Prostate gland (tissue), 2 donors: ENCODE results near the gene FOXP1. TPM values are rescaled to one million over a fixed set of nuclear protein-coding genes. Genes with fewer than 3 reads are reported as not detected.
A peak's percentile ranks its signal among the peaks of the same experiment; 100 is the strongest.

ENCODE experiments used
- DNase-seq: peaks from one replicate; pipeline ENCODE4 v3.0.0-alpha.2; 2019; ENCODE audit warnings: low spot score
- H3K27ac ChIP-seq, 2 donors: fragments of 200-600 bp; sonication (generic); 2 replicates each; pipeline ENCODE4 v1.5.1; 2017 to 2019
- H3K27me3 ChIP-seq: fragments of 200-600 bp; sonication (generic); replicated peaks from 2 replicates; pipeline ENCODE4 v1.5.1; 2019; ENCODE audit not compliant: insufficient read depth
- H3K36me3 ChIP-seq, 2 donors: fragments of 200-600 bp; sonication (generic); 1 replicate in 1 of 2; 2 replicates in 1 of 2; pipeline versions ENCODE4 v1.5.1 to v1.8.1; 2017 to 2019
- H3K4me1 ChIP-seq: fragments of 200-600 bp; sonication (generic); replicated peaks from 2 replicates; pipeline ENCODE4 v1.5.1; 2019
- H3K4me3 ChIP-seq, 2 donors: fragments of 200-600 bp; sonication (generic); 2 replicates each; pipeline ENCODE4 v1.5.1; 2017 to 2019
- H3K9me3 ChIP-seq: fragments of 200-600 bp; sonication (generic); 2 replicates; pipeline ENCODE4 v1.5.1; 2017
- CTCF ChIP-seq, 4 experiments: fragments of 200-600 bp in 2 of 4; fragments of 450-650 bp in 2 of 4; sonication (generic) in 2 of 4; IDR thresholded peaks; 1 replicate in 3 of 4; 2 replicates in 1 of 4; pipeline ENCODE4 v1.5.1; 2016 to 2019; ENCODE audit warnings: antibody characterized with exemption in 4 of 4, mild to moderate bottlenecking in 2 of 4, moderate library complexity in 2 of 4
- POLR2A ChIP-seq: fragments of 450-650 bp; IDR thresholded peaks from one replicate; pipeline ENCODE4 v1.6.1; 2016; ENCODE audit warnings: antibody characterized with exemption, mild to moderate bottlenecking
- POLR2AphosphoS5 ChIP-seq: sonication (generic); formaldehyde crosslinking; IDR thresholded peaks from one replicate; pipeline ENCODE4 v1.6.1; 2017; ENCODE audit warnings: antibody characterized with exemption
- WGBS: methylation state at CpG from one replicate; pipeline ENCODE4 v1.1.5; 2018; 5-methylcytosine and 5-hydroxymethylcytosine counted together
- intact Hi-C: fragments of 100-400 bp; cut with DNase I; formaldehyde crosslinking; loops from one replicate; pipeline ENCODE4 v1.14.2; 2022
- total RNA-seq, 2 donors: library from RNA; depleted of rRNA; stranded (reverse); fragments of >200 nt; gene quantifications; one replicate each; pipeline ENCODE4 v1.1.0, GENCODE V29; 2016

Gene FOXP1
- total RNA-seq, 2 donors from 2014 or later, result 133 to 156 TPM

- peak overlapping the region; percentile 34 to 63 for H3K27ac ChIP-seq
- DNase-seq, result peak; percentile 78
- no peaks in the 10 kb centered on the region for H3K36me3 ChIP-seq
- no peaks in the 10 kb centered on the region for H3K4me1 ChIP-seq
- 47% methylated on average over 10 of the region's 10 CpGs for WGBS
- intact Hi-C loops, result no loop called here
- no peak for TF ChIP-seq CTCF (IDR thresholded peaks at IDR 0.05)
- no peak for TF ChIP-seq POLR2A
- peak; percentile 72 for TF ChIP-seq POLR2AphosphoS5
- no peaks in the 10 kb centered on the region for H3K9me3 ChIP-seq
- H3K4me3 ChIP-seq, result no peak overlapping the region
- H3K27me3 ChIP-seq, result no peaks in the 10 kb centered on the region
These were observed 129.6 kb downstream of the FOXP1 start for GRCh38 chr3:71453822-71454511.

- no peak for DNase-seq
- WGBS, result 38% methylated on average over 3 of the region's 3 CpGs
- no peaks in the 10 kb centered on the region for H3K4me1 ChIP-seq
These were observed 130.2 kb downstream of the FOXP1 start for GRCh38 chr3:71453319-71453718.

DNA sequence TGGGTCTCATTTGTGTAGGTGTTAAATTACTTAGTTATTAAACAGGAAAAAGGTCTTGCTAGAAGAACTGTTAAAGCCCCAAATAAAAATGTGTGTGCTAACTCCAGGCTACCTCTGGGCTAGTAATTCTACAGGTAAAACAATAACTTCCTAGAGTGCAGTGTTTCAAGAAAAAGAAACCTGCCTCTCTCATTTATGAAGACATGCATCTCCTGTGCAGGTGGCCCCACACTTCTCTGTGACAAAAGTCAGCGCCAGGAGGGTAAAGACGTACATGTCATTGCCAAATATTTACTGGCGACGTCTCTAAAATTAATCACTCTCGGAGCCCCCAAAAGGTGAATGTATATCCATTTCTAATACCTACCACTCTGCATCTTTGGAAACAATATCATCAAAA is 131.7 kb downstream of the FOXP1 start:
- intact Hi-C loops, result no loop called here
- no peaks in the 10 kb centered on the region for H3K36me3 ChIP-seq

More at GRCh38 chr3:71453319-71453718, 130.2 kb downstream of the FOXP1 start:
- Histone ChIP-seq H3K9me3 (no peaks in the 10 kb centered on the region), H3K36me3 (no peaks in the 10 kb centered on the region), H3K4me3 (no peak overlapping the region), H3K27me3 (no peaks in the 10 kb centered on the region), H3K27ac (peak overlapping the region; percentile 34 to 63)
- intact Hi-C loops, result no loop called here
- no peak for TF ChIP-seq CTCF (IDR thresholded peaks at IDR 0.05)
- no peak for TF ChIP-seq POLR2A
- TF ChIP-seq POLR2AphosphoS5, result no peak

GRCh38 chr3:71451060-71451459 is 132.5 kb downstream of the FOXP1 start:
- WGBS, result 71% methylated on average over 4 of the region's 4 CpGs
- peaks cover 4% of the 10 kb centered on the region for H3K4me1 ChIP-seq

More for the DNA sequence above, 131.7 kb downstream of the FOXP1 start:
- no peaks in the 10 kb centered on the region for H3K9me3 ChIP-seq
- WGBS, result 72% methylated on average over 5 of the region's 5 CpGs
- H3K27ac ChIP-seq, result no peak overlapping the region
- TF ChIP-seq POLR2A, result no peak
- TF ChIP-seq POLR2AphosphoS5, result no peak
- TF ChIP-seq CTCF (IDR thresholded peaks at IDR 0.05), result no peak
- no peak overlapping the region for H3K4me3 ChIP-seq
- no peak for DNase-seq
- H3K27me3 ChIP-seq, result no peaks in the 10 kb centered on the region
- H3K4me1 ChIP-seq, result peaks cover 3% of the 10 kb centered on the region

More at GRCh38 chr3:71451060-71451459, 132.5 kb downstream of the FOXP1 start:
- no peaks in the 10 kb centered on the region for H3K9me3 ChIP-seq
- no peak for DNase-seq
- no peaks in the 10 kb centered on the region for H3K36me3 ChIP-seq
- intact Hi-C loops, result no loop called here
- H3K4me3 ChIP-seq, result no peak overlapping the region
- H3K27ac ChIP-seq, result no peak overlapping the region
- H3K27me3 ChIP-seq, result no peaks in the 10 kb centered on the region
- TF ChIP-seq POLR2AphosphoS5, result no peak
- TF ChIP-seq CTCF (IDR thresholded peaks at IDR 0.05), result no peak
- TF ChIP-seq POLR2A, result no peak
